PC-3 (cell line): ENCODE data around the gene ARHGAP4. TPM values are rescaled to one million over a fixed set of nuclear protein-coding genes. Genes with fewer than 3 reads are reported as not detected.

ENCODE experiments used
- ATAC-seq: fragments of 200-7000 bp; cut with Tn5 transposase; 2 replicates; pipeline ENCODE4 v1.9.1; 2020; ENCODE audit warnings: mild to moderate bottlenecking, moderate library complexity
- BruUV-seq: library from RNA; stranded (reverse); fragments of 400-500 nt; replicated peaks from 2 replicates; lab custom pipeline; 2021; lab: Mats Ljungman, UMichigan
- CTCF ChIA-PET: fragments of 300-600 bp; sonication (Branson Sonifier 250); formaldehyde crosslinking; loops from one replicate; lab custom pipeline; 2022; ENCODE audit warnings: antibody characterized with exemption; lab: Charles Lee
- POLR2A ChIA-PET: fragments of 300-600 bp; sonication (Branson Sonifier 250); formaldehyde crosslinking; loops from one replicate; lab custom pipeline; 2022; ENCODE audit warnings: antibody characterized with exemption; ENCODE audit not compliant: unreplicated experiment; lab: Charles Lee
- DNase-seq: peaks from one replicate; pipeline ENCODE4 v3.0.0-alpha.2; 2015
- H2AFZ ChIP-seq: fragments of 300-600 bp; sonication (generic); 2 replicates; pipeline ENCODE4 v1.6.0; 2016; ENCODE audit warnings: antibody characterized with exemption, low read length
- H3F3A ChIP-seq: fragments of 300-600 bp; sonication (generic); one replicate; pipeline ENCODE4 v1.6.0; 2017; ENCODE audit warnings: antibody characterized with exemption, low read length, control low read depth, mild to moderate bottlenecking; ENCODE audit not compliant: unreplicated experiment
- H3K27ac ChIP-seq: fragments of 300-600 bp; sonication (generic); 2 replicates; pipeline ENCODE4 v1.5.1; 2016; ENCODE audit warnings: mild to moderate bottlenecking, low read length
- H3K27me3 ChIP-seq: fragments of 300-600 bp; sonication (generic); 2 replicates; pipeline ENCODE4 v1.6.1; 2016; ENCODE audit warnings: low read length, mixed read lengths
- H3K36me3 ChIP-seq: fragments of 300-600 bp; sonication (generic); 2 replicates; pipeline ENCODE4 v1.6.1; 2016; ENCODE audit warnings: low read depth, mixed run types, low read length, mixed read lengths
- H3K4me1 ChIP-seq: fragments of 300-600 bp; sonication (generic); 2 replicates; pipeline ENCODE4 v1.5.1; 2016; ENCODE audit warnings: low read length; ENCODE audit not compliant: insufficient read depth
- H3K4me2 ChIP-seq: fragments of 300-600 bp; sonication (generic); 2 replicates; pipeline ENCODE4 v1.6.0; 2016; ENCODE audit warnings: low read length
- H3K4me3 ChIP-seq: fragments of 300-600 bp; sonication (generic); 2 replicates; pipeline ENCODE4 v1.5.1; 2016; ENCODE audit warnings: mild to moderate bottlenecking, low read length, mixed read lengths
- H3K79me2 ChIP-seq: fragments of 300-600 bp; sonication (generic); 2 replicates; pipeline ENCODE4 v1.6.1; 2017; ENCODE audit warnings: low read length, mixed read lengths
- H3K9ac ChIP-seq: fragments of 300-600 bp; sonication (generic); 2 replicates; pipeline ENCODE4 v1.6.0; 2016; ENCODE audit warnings: mild to moderate bottlenecking, low read length
- H3K9me2 ChIP-seq: fragments of 300-600 bp; sonication (generic); replicated peaks from 2 replicates; pipeline ENCODE4 v1.6.1; 2016; ENCODE audit warnings: mixed run types, low read length, mixed read lengths
- H3K9me3 ChIP-seq: fragments of 300-600 bp; sonication (generic); 2 replicates; pipeline ENCODE4 v1.6.1; 2016; ENCODE audit warnings: low read length, mixed read lengths
- H4K20me1 ChIP-seq: fragments of 300-600 bp; sonication (generic); 2 replicates; pipeline ENCODE4 v1.6.1; 2016; ENCODE audit warnings: low read length, mixed read lengths
- EZH2 ChIP-seq: fragments of 300-600 bp; sonication (generic); IDR thresholded peaks from one replicate; pipeline ENCODE4 v1.6.1; 2017; ENCODE audit warnings: antibody characterized with exemption, mild to moderate bottlenecking, low read length; ENCODE audit not compliant: unreplicated experiment
- EZH2phosphoT487 ChIP-seq: fragments of 300-600 bp; sonication (generic); IDR thresholded peaks from 2 replicates; pipeline ENCODE4 v1.6.1; 2018; ENCODE audit warnings: mild to moderate bottlenecking, antibody characterized with exemption, low read length, borderline replicate concordance
- intact Hi-C: fragments of 100-400 bp; cut with micrococcal nuclease; formaldehyde crosslinking; loops from 2 replicates; pipeline ENCODE4 v1.9.0; 2023
- total RNA-seq: library from RNA; depleted of rRNA; stranded (reverse); fragments of >200 nt; gene quantifications from 2 replicates; pipeline ENCODE4 v1.2.3, GENCODE V29; 2014
- TF ChIP-seq, protein P1 (sequence below): fragments of 300-600 bp; sonication (generic); conservative IDR thresholded peaks from 2 replicates; pipeline ENCODE4 v1.5.1; 2017; ENCODE audit warnings: antibody characterized with exemption, low read depth, mild to moderate bottlenecking, low read length

The ARHGAP4 gene
- total RNA-seq, 1 experiment from 2014 or later: 4.6 TPM

DNA sequence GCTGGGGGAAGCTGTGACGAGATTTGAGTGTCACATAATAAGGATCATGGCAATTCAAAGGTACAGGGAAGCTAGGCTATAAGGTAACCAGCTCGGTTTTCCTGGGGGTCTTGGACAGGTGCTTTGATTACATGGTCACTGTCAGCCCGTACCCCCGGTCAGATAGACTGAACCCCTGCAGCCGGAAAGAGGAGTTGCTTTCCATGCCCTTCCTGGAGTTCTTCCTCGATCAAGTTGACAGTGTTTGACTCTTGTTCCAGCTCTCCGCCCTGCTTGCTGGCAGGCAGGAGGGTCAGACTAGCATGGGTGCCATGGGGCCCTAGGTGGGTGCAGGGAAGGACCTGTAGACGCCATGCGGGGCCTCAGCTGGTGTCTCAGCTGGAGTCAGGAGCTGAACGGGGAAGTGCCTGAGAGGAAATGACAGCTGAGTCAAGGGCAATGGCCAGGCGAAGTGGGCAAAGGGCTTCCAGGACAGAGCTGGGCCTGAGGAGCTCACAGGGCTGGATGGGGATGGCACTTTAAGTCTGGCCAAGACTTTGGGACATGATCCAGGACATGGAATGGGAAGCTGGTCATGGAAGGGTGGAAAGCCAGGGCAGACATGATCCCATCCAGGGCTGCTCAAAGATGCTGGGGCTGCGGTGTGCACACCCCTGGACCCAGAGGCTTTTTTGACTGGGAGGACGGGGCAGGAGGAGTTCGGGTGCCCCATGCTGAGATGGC, 48.1 kb upstream of the ARHGAP4 start:
- peaks cover 12% of the 10 kb centered on the region for H3K4me1 ChIP-seq
- peaks cover 42% of the 10 kb centered on the region for H3K79me2 ChIP-seq
- ChIA-PET POLR2A (no interaction called here), CTCF (no interaction called here)
- H3K4me2 ChIP-seq: peak overlapping the region; percentile 96
- no peaks in the 10 kb centered on the region for H3K27me3 ChIP-seq
- ATAC-seq (no peak), DNase-seq (no peak)
- no peaks in the 10 kb centered on the region for H3K36me3 ChIP-seq
- TF ChIP-seq, protein P1, sequence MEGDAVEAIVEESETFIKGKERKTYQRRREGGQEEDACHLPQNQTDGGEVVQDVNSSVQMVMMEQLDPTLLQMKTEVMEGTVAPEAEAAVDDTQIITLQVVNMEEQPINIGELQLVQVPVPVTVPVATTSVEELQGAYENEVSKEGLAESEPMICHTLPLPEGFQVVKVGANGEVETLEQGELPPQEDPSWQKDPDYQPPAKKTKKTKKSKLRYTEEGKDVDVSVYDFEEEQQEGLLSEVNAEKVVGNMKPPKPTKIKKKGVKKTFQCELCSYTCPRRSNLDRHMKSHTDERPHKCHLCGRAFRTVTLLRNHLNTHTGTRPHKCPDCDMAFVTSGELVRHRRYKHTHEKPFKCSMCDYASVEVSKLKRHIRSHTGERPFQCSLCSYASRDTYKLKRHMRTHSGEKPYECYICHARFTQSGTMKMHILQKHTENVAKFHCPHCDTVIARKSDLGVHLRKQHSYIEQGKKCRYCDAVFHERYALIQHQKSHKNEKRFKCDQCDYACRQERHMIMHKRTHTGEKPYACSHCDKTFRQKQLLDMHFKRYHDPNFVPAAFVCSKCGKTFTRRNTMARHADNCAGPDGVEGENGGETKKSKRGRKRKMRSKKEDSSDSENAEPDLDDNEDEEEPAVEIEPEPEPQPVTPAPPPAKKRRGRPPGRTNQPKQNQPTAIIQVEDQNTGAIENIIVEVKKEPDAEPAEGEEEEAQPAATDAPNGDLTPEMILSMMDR: no peak
- TF ChIP-seq EZH2: no peak
- no peak for TF ChIP-seq EZH2phosphoT487
- peaks cover 7% of the 10 kb centered on the region for H4K20me1 ChIP-seq
- H3K9me3 ChIP-seq: no peaks in the 10 kb centered on the region
- peaks cover 6% of the 10 kb centered on the region for H3F3A ChIP-seq
- intact Hi-C loops: loop anchor here (10.0 kb wide), 1 partner anchor 401 kb away; the partner anchor contains the start of genes EMD and FLNA
- no peak overlapping the region for H2AFZ ChIP-seq
- no peaks in the 10 kb centered on the region for H3K9me2 ChIP-seq
- H3K9ac ChIP-seq: 0 out of 2 replicates have a peak overlapping the region, but pooled peaks have one; percentile 100
- peak overlapping the region; percentile 85 for H3K4me3 ChIP-seq
- no TSS peak for BruUV-seq
- no peak overlapping the region for H3K27ac ChIP-seq

DNA sequence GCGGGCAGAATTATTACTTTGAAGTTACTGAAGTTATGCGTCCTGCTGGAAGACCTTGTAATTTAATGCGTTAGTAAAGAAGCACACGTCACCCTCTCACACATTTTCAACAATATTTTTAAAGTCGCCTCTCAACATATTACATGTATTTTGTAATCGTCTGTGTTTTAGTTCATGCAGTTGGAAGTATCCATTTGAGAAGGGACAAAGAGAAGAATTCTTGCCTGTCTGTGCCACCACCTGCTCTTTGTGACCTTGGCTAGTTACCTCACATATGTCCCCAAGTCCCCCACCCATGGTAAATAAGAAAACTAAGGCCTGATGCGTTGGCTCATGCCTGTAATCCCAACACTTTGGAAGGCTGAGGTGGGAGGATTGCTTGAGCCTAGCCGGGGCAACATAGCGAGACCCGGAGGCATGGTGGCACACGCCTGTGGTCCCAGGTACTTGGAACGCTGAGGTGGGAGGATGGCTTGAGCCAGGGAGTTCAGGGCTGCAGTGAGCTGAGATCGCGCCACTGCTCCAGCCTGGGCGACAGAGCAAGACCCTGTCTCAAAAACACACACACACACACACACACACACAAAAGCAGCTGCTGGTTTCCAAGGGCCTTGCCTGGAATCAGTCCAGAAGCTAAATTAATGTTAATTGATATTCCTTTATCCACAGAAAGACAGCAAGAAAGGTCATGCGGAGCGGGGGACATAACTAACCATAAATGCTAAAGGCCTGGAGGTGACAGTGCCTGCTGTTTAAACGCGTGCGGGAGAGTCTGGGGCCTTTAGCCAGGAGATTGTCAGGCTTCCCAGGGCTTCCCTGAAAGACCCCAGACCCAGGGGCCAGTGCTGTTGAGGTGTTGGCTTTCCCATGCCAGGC, 47.3 kb upstream of the ARHGAP4 start:
- Histone ChIP-seq H3K36me3 (no peaks in the 10 kb centered on the region), H3K9me3 (no peaks in the 10 kb centered on the region), H2AFZ (peak overlapping the region; percentile 54), H3F3A (peaks cover 6% of the 10 kb centered on the region), H3K4me1 (peaks cover 18% of the 10 kb centered on the region), H3K27me3 (no peaks in the 10 kb centered on the region), H3K4me2 (peak overlapping the region; percentile 96), H3K9me2 (no peaks in the 10 kb centered on the region), H3K27ac (peak overlapping the region; percentile 100), H3K4me3 (peak overlapping the region; percentile 85), H3K79me2 (peaks cover 50% of the 10 kb centered on the region), H3K9ac (peak overlapping the region; percentile 100), H4K20me1 (peaks cover 15% of the 10 kb centered on the region)
- TF ChIP-seq EZH2 (no peak), EZH2phosphoT487 (no peak)
- TF ChIP-seq, protein P1: no peak
- ChIA-PET POLR2A (interaction anchor here (0.6 kb wide), 1 partner anchor 357 kb away, joined by 3 read pairs; no protein-coding TSS in a partner anchor), CTCF (no interaction called here)
- no peak for ATAC-seq
- TSS peak; percentile 53 for BruUV-seq
- intact Hi-C loops: loop anchor here (10.0 kb wide), 1 partner anchor 401 kb away; the partner anchor contains the start of genes EMD and FLNA
- DNase-seq: no peak
